D341Med (cell line): ENCODE measurements around the gene CCDC12.

ENCODE experiments used
- DNase-seq: peaks from one replicate; pipeline ENCODE4 v3.0.0; 2012; ENCODE audit warnings: low spot score

Gene CCDC12

DNA sequence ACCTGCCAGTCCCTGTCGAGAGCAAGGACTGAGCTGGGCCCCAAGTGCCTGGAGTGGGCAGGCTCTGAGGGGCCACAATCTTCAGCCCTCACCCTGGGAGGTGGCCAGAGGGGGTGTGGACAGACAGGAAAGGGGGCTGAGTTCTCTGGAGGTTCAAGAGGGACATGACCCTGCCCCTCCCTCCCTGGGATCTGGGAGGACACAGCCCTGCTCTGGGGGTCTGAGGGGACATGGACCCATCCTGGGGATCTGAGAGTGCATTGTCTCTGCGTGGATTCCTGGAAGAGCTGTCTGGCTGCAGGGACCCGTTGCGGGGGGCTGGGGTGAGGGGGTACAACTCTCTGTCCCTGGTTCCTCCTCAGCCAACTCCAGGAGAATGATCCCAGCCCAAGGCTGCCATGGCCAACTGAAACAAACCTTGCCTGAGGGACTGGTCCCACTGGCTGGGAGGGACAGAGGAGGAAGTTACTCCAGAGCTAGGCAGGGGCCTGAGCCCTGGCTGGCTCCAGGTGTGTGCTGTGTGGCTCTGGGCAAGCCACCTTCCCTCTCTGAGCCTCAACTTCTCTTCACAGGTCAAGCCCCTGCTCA, 70.0 kb downstream of the CCDC12 start:
- no peak for DNase-seq

DNA sequence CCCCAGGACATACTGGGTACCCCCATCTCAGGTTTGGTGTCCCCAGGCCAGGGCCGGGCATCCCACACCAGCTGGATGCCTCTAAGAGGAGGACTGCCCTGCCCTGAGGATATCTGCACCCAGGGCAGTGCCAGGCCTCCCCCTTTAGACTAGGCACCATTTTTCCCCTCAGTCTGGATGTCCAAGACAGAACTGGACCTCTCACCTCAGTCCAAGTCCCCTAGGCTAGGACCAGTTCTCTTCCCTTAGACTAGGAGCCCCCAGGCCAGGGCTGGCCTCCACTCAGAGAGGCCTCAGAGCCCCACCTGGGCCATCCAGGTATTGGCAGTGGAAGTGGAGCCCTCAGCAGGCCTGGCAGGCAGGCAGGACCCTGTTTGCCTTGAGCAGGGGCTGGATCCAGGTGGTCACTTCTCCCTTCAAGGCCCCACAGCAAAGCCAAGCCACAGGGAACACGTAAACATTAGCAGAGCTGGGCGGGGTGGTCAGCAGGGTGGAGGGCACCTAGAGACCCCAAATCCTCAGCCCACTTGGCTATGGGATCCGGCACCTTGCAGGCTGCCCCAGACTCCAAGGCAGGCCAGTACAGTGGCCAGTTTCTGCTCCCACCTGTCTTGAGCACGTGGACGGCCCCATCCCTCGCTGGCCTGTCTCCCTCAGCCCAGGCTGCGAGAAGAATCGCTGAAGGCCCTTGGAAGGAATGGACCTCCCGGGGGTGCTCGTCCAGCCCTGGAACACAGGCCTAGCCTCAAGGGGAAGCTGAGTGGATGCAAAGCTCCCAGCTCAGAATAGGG, 70.7 kb downstream of the CCDC12 start:
- DNase-seq, result no peak

DNA sequence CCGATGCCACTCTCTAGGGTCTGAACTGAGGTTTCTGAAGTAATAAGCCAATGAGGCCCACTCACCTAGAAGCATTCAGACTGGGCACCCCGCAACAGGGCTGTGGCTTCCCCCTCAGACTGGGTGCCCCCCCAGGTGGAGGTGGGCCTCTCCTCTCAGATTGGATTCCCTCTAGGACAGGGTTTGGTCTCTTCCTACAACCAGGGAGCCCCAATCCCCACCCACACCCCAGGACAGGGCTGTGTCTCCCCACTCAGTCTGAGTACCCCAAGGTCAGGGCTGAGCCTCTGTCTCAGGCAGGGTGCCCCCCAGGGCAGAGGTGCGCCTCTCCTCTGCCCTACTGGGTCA, 71.4 kb downstream of the CCDC12 start:
- DNase-seq, result no peak

DNA sequence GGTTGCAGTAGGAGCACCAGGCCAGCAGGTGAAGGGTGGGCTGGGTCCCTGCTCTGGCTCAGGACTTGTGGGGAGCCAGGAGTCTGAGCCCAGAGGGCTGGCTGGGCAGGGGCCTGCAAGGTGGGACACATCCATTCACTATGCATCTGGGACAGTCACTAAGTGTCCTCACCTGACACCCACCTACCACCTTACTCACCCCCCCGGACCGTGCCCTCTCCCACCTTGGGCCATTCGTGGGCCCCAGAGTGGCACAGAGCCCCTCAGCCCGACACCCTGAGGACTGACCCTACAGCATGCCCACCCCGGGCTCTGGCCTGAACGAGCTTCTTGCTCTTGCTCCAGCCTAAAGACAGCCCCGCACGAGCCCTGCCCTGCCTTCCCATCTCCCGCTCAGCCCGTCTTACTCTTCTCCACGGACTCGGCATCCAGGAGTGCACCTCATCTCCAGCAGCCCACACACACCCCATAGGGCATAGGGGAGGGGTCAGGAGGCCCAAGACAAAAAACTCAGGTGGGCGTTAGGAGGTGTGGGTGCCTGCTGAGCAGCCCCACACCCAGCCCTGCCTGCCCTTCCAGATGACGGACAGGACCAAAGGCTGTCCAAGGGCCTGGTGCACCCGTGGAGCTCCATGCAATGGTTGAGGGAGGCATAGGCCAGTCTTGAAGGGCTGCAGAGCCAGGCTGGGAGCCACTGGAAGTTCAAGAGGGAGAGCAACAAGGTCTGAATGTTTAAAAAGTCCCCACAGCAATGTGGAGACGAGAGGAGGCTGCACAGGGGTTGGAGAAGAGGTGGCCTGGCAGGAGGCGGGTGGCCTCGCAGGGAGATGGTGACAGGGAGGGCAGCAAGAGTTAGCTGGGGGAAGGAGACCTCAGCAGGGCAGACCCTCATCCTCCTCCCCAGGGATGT, 72.0 kb downstream of the CCDC12 start:
- DNase-seq, result no peak

DNA sequence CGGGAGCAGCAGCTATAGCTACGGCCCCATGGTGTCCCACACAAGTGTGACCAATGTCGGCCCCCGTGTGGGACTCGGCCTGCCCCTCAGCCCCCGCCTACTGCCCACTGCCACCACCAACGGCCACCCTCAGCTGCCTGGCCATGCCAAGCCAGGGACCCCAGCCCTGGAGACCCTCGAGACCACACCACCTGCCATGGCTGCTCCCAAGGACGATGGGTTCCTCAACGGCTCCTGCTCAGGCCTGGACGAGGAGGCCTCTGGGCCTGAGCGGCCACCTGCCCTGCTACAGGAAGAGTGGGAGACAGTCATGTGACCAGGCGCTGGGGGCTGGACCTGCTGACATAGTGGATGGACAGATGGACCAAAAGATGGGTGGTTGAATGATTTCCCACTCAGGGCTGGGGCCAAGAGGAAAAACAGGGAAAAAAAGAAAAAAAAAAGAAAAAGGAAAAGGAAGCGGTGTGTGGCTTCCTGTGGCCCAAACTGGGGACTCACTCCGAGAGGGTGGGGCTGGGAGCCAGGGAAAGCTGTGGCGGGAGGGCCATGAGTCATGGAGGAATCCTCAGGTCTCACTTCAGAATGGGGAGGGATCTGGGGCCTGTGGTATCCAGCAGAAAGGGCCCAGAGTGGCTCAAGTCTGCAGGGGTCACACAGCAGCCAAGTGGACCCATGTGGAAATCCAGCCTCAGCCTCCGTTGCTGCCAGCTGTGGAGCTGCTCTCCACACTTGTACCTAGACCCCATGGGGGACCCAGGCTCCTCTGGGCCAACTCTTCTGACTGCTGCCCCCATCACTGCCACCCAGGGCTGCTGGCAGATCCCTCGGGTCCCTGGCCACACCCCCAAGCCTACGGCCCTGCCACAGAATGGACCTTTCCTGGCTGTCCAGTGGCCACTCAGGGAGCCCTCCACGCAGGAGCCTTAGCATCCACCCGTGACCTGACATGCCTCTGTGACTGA, 72.9 kb downstream of the CCDC12 start:
- no peak for DNase-seq

DNA sequence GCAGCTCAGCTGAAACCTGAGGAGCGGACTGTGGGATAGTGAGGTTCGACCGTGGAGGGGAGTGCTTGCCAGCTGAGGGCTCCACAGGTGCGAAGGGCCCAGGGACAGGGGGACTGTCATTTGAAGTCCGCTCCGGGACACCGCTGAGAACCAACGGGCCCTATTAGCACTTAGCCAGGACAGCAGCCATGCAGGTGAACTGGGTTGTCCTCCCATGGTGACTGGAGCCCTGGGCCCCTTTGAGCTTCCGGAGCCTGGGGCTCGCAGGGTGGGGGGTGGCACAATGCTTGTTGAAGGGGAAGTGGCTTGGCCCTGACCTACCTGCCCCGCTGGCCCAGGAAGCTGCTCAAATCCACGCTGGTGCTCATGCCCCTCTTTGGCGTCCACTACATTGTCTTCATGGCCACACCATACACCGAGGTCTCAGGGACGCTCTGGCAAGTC, 74.3 kb downstream of the CCDC12 start:
- DNase-seq, result no peak

DNA sequence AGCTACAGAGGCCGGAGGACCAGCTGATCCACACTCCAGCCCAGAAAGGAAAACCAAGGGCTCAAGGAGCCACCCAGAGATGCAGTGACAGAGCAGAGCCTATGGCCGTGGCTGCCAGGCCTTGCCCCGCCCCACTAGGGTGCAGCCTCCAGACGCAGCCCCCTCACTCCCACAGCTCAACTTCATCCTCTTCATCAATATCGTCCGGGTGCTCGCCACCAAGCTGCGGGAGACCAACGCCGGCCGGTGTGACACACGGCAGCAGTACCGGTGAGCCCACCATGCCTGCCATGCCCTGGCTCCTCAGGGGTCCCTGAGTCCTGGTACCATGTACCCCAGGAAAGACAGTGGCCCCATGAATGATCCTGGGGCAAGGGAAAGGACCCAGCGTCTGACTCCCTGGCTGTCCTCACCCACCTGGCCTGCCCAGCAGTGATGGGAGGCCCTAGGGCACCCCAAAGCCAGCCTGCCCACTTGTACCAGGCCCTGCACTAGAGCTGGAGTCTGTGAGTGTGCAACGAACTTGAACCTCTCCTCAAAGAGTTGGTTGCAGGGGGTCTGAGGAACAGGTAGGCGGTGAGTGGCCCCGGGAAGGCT, 74.9 kb downstream of the CCDC12 start:
- no peak for DNase-seq

DNA sequence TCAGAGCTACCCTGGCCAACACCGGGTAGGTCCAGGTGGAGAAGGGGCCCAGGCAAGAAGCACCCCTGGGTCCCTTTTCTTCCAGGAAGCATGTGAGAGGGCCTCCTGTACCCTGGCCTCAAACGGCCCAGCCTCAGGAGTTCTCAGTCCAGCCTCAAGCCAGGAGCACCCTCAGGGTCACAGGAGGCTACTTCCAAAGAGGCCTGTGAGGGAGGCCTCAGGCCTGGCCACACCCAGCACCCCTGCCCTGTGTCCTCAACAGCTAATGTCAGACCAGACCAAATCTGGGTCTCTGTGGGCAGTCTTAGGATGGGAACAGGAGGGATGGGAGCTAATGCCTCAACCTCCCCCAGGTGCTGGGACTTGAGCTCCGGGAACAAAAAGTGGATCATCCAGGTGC, 75.5 kb downstream of the CCDC12 start:
- no peak for DNase-seq

DNA sequence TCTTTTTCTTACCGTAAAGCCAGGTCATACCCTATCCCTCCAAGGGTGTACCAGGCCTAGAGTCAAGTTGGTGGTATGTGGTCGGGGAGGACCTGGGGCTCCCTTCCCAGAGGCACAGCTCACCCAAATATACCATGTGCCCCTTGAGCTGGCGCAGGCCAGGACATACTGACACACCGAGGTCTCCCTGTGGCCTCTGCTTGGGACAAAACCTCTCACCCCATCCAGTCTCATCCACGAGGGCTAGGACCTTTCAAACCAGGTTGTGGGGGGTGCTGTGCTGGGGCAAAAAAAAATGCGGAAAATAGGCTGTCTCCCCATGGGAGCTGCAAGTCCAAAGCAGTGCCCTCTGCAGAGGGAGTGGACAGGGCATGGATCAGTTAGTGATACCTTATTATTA, 76.2 kb downstream of the CCDC12 start:
- DNase-seq, result no peak

DNA sequence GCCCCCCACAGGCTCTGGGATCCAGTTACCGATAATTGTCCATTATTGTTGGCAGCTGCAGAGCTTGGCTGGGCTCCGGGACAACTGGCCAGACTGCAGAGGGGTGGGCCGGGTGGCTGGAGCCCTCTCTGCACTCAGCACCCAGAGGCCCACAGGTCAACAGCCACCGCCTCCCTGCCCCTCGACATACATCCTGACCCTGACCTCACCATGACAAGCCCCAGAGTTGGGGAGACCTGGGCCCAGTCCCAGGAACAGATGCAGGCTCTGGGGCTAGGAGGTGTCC, 76.6 kb downstream of the CCDC12 start:
- no peak for DNase-seq

DNA sequence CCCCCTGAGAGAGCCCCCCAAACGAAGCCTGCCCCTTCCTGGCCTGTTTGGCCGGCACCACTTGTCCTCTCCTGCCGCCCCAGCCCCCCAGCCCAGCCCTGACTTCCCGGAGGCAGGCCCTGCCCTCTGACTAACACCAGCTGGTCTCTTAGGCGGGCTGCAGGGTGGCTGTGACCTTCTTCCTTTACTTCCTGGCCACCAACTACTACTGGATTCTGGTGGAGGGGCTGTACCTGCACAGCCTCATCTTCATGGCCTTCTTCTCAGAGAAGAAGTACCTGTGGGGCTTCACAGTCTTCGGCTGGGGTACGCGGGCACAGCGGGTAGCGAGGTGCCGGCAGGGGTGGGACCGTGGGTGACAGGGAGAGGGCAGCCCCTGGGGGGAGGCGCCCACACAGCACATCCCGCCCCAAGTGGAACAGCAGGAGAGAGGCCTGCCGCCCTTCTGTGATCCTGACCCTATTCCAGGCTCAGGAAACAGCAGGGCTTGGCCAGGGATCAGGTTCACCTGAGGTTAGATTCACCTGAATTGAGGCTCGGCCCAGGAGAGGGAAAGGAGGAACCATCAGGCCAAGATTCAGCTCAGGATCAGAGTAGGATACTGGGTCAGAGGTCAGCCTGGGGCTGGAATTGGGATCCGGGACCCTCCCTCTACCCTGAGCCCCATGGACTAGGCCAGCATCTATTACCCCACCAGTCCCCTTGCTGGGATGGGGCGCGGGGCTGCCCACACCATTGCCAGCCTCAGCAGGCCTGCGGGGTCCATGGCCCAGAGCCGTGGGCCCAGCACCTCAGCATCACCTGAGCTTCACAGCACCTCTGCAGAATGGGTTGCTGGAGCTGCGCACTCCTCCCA, 77.2 kb downstream of the CCDC12 start:
- no peak for DNase-seq

DNA sequence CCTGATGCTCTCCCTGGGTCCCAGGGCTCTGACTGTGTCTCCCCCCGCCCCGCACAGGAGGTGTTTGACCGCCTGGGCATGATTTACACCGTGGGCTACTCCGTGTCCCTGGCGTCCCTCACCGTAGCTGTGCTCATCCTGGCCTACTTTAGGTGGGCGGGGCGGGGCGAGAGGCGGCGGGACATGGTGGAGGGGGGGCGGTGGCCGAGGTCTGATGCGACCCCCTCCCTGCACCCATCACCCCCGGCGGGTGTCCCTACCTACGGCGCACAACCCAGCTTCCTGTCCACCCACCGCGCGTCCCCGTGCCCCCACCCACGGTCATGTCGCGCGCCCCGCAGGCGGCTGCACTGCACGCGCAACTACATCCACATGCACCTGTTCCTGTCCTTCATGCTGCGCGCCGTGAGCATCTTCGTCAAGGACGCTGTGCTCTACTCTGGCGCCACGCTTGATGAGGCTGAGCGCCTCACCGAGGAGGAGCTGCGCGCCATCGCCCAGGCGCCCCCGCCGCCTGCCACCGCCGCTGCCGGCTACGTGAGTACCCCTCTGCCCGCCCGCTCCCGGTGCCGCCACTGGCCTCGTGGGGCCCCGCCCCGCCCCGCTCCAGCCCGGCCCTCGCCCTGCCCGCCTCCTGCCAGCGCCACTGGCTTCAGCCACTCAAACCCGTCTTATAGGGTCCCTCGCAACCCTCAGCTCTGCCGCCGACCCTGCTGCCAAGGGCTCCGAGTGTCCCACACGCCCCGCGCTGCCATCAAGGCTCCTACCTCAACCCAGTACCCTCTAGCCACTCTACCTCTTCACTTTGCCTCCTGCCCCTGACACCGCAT, 78.0 kb downstream of the CCDC12 start:
- no peak for DNase-seq

DNA sequence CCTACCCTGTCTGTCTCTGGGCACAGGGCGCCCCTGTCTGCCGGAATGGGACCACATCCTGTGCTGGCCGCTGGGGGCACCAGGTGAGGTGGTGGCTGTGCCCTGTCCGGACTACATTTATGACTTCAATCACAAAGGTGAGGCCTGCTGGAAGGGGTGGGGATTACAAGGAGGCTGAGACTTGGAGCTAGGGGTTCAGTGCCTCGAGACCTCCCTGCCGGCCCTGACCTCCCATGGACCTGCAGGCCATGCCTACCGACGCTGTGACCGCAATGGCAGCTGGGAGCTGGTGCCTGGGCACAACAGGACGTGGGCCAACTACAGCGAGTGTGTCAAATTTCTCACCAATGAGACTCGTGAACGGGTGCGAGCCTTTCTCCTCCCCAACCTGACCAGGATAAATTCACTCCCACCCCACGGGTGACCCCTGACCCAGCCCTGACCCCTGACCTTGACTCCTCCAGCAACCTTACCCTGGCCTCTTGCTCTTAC, 78.7 kb downstream of the CCDC12 start:
- DNase-seq, result no peak

DNA sequence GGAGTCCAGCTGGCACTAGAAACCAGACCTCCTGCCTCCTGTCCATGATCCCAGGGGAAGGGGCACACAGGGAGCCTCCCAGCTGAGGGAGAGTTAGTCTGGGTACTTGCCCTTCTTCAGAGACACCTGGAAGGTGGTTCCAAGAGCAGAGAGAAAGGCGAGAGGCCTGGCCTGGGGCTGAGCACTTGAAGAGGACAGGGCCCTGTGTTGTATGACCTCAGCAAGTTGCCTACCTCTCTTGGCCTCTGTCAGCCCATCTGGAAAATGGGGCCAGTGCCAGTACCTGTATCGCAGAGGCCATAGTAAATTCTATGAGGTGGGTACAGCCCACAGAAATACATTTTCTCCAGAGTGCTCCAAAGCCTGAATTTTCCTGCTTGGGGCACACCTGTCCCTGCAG, 79.5 kb downstream of the CCDC12 start:
- no peak for DNase-seq

DNA sequence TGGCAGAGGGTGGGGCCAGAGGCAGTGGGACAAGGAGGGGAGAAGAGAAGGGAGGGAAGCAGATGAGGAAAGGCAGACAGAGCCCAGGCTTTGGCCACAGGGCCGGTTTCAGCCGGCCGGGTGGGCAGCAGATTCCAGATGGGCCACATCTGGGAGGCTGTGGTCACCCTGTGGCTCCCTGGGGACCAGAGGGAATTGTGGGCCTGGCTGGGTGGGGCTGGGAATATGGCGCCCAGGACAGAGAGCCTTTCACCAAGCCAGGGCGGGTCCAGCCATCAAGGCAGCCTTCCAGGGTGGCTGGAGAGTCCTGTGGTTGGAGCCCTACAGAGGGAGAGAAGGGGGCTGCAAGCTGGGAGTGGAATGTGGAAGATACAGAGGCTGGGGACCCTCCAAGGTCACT, 80.2 kb downstream of the CCDC12 start:
- DNase-seq, result no peak

DNA sequence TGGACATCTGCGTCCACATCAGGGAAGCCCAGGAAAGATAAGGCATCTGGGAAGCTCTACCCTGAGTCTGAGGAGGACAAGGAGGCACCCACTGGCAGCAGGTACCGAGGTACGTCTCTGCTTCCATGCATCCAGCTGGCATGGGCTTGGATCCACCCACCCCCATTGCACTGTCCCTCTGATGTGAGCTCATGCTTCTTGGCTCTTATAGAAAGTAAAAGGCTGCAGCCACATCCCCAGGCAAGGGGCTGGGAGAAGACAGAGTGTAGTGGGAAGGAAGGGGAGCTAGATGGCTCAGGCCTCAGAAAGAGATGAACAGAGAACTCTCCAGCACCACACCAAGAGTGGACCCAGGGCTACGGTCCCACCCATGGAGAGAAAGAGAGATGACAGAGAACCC, 80.8 kb downstream of the CCDC12 start:
- DNase-seq, result no peak

DNA sequence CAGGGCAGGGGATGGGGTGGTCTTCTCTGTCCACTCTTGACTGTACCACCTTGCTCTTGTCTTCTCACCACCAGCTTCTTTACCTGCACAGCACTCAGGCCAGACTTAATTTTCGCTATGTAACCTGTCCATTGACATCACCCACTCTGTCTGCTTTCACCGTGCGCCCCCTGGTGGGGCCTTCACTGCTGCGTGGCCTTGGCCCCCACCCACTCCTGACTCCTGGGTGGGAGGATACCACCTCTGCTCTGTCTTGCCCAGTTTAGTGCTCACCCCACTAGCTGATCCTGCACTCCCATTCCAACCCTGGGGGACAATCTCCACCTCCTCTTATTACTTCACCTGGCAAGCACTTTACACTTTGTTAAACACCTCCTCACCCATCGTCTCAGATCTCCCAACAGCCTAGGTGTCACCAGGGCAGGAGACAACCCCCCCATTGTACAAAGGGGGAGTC, 81.3 kb downstream of the CCDC12 start:
- DNase-seq, result peak; percentile 81

DNA sequence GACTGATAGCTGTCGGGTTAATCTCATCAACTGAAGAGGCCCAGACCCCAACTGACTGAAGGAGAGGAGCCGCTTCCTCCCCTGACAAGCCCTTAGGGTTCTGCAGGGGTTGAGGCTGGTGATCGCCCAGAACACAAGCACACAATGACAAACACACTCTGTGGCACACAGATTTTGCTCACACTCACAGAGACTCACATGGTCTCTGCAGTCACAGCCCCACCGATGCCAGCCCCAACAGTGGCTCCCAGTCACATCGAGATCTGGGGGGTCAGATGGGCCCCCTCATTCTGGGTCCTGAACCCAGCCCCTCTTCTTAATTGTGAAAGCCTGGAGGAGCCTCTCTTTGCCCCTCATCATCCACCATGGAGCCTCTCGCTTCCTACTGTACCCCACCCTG, 82.3 kb downstream of the CCDC12 start:
- no peak for DNase-seq

DNA sequence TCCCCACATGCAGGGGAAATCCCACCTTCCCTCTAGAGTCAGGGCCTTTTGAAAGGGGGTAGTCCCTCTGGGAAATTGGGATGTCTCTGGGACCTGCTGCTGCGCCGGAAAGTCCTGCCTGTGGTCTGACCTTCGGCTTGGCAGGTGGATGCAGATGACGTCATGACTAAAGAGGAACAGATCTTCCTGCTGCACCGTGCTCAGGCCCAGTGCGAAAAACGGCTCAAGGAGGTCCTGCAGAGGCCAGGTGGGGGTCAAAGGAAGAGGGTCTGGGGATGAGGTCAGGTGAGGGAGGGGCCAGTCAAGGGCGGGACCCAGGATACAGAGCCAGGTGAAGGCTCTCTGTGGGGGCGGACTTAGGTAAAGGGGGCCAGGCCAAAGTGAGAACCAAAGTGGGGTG, 82.8 kb downstream of the CCDC12 start:
- DNase-seq, result no peak
